ENCODE results near the gene HCRTR1. TPM values are rescaled to one million over a fixed set of nuclear protein-coding genes. Genes with fewer than 3 reads are reported as not detected.

Gene HCRTR1
- total and polyA plus RNA-seq, 2 of the 8 experiments (the other 6 are each of a cell fraction or from before 2014, with no cell fraction given), result 0.35 to 0.39 TPM

DNA sequence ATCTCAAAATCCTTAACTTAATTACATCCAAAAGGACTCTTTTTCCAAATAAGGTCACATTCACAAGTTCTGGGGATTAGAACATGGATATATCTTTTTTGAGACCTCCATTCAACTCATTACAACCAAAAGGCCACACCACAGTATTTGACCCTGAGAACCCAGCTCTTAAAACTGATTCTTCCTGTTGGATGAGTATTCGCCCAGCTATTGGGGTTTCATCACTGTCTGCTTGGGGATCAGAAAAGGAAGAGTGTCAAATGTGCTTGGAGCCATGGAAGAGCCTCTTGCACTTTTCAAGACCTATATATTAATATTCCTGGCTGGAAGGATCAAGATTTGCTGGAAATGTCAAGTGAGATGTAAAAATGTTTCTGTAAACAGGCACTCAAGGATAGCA is 46.6 kb upstream of the HCRTR1 start:
- Histone ChIP-seq H3K18ac (ENCODE audit: extremely low read depth, low read length) (no peak overlapping the region), H2BK20ac (ENCODE audit: low read length) (no peak overlapping the region), H2AFZ (ENCODE audit: low read length) (no peak overlapping the region), H2BK120ac (replicated peaks; ENCODE audit: low read depth, low read length) (no peak overlapping the region), H2BK12ac (ENCODE audit: low read depth, low read length) (no peak overlapping the region), H3K79me1 (ENCODE audit: low read depth, low read length) (no peaks in the 10 kb centered on the region), H4K5ac (ENCODE audit: insufficient read length, low read depth, low read length) (no peak overlapping the region), H4K20me1 (replicated peaks in 1 of 2; ENCODE audit: control insufficient read depth in 1 of 2, insufficient read depth in 2 of 2, low read length in 2 of 2) (no peaks in the 10 kb centered on the region), H3K56ac (replicated peaks; ENCODE audit: insufficient read length, low read depth, low read length) (no peak overlapping the region), H3K14ac (ENCODE audit: insufficient read length) (no peak overlapping the region), H2AK5ac (ENCODE audit: low read depth, low read length) (no peak overlapping the region), H3K23ac (ENCODE audit: insufficient read length) (no peak overlapping the region), H3K4ac (replicated peaks; ENCODE audit: insufficient read length, low read depth, low read length) (no peak overlapping the region), H3K9me3 (ENCODE audit: insufficient read depth in 2 of 2, low read depth in 1 of 2, low read length in 1 of 2) (no peaks in the 10 kb centered on the region), H3K36me3 (ENCODE audit: control insufficient read depth in 2 of 4, insufficient read depth in 4 of 4, low read length in 3 of 4) (no peaks in the 10 kb centered on the region), H4K91ac (replicated peaks; ENCODE audit: insufficient read length, low read length) (no peak overlapping the region), H3K79me2 (ENCODE audit: control insufficient read depth in 1 of 2, insufficient read depth in 2 of 2, low read length in 2 of 2) (no peaks in the 10 kb centered on the region), H3K9ac (replicated peaks in 1 of 4; ENCODE audit: extremely low read depth in 1 of 4, low read depth in 3 of 4, low read length in 3 of 4) (no peak overlapping the region), H3K27ac (ENCODE audit: low read depth, low read length) (no peak overlapping the region), H3K4me1 (replicated peaks in 1 of 4; ENCODE audit: control insufficient read depth in 3 of 4, insufficient read depth in 4 of 4, low read length in 3 of 4) (peaks cover 3 to 10% (median 7%) of the 10 kb centered on the region in 4 experiments; a peak in 6 of 7 replicates), H2BK15ac (ENCODE audit: low read length) (no peak overlapping the region), H3K23me2 (ENCODE audit: low read depth, low read length) (no peaks in the 10 kb centered on the region), H3K4me2 (ENCODE audit: insufficient read depth in 1 of 2, low read depth in 2 of 2, low read length in 2 of 2) (no peak overlapping the region), H3K27me3 (replicated peaks in 1 of 4; ENCODE audit: control insufficient read depth in 3 of 4, extremely low read depth in 1 of 4, insufficient read depth in 3 of 4, low read length in 3 of 4) (no peaks in the 10 kb centered on the region; a peak in 1 of 7 replicates), H2BK5ac (ENCODE audit: low read depth, low read length) (no peak overlapping the region), H4K8ac (ENCODE audit: extremely low read depth, insufficient read depth, low read length) (no peak overlapping the region), H3K4me3 (ENCODE audit: extremely low read depth in 1 of 4, insufficient read depth in 2 of 4, low read depth in 3 of 4, low read length in 4 of 4) (no peak overlapping the region)
- TF ChIP-seq CBX8 (IDR thresholded peaks at IDR 0.05; ENCODE audit: borderline replicate concordance, low read depth, low read length), result no peak
- TF ChIP-seq EGR1 (IDR thresholded peaks at IDR 0.05; ENCODE audit: borderline replicate concordance, low read depth, low read length), result no peak
- TF ChIP-seq KDM4A (IDR thresholded peaks at IDR 0.05; ENCODE audit: low read depth, low read length, severe bottlenecking), result no peak
- no peak for TF ChIP-seq HDAC2 (IDR thresholded peaks at IDR 0.05; ENCODE audit: borderline replicate concordance in 1 of 2, low read depth in 2 of 2, low read length in 2 of 2)
- TF ChIP-seq KDM5A (IDR thresholded peaks at IDR 0.05; ENCODE audit: low read length), result no peak
- no peak for TF ChIP-seq CHD2 (IDR thresholded peaks at IDR 0.05; ENCODE audit: low read length)
- TF ChIP-seq RBBP5 (IDR thresholded peaks at IDR 0.05; ENCODE audit: borderline replicate concordance, low read depth, low read length), result no peak
- no peak for TF ChIP-seq SRF (IDR thresholded peaks at IDR 0.05; ENCODE audit: low read depth, low read length)
- TF ChIP-seq NRF1 (IDR thresholded peaks at IDR 0.05; ENCODE audit: low read depth, low read length), result no peak
- no peak for TF ChIP-seq PHF8 (conservative IDR thresholded peaks at IDR 0.05; ENCODE audit: low read depth, low read length)
- DNase-seq (ENCODE audit: low read depth in 1 of 2, low spot score in 2 of 2) (no peak), FAIRE-seq (no peak)
- POLR2A ChIA-PET (ENCODE audit: partially characterized antibody), result no interaction called here
- 90% methylated on average over 1 of the region's 1 CpG; no CpG with 5 or more reads in 1 of the 2 experiments for WGBS, 2 experiments (ENCODE audit: extremely low coverage in 1 of 2, insufficient coverage in 1 of 2, insufficient read length in 1 of 2, insufficient replicate concordance in 2 of 2, low coverage in 1 of 2, low lambda C conversion rate in 2 of 2, missing lambda C conversion rate in 1 of 2)
- CTCF ChIA-PET (ENCODE audit: partially characterized antibody), result interaction anchor here (1.0 to 2.9 kb wide), 10 partner anchors 10 to 218 kb away, joined by 3 to 9 read pairs (median 4); partner anchors contain the start of gene HCRTR1
